RWPE2 (cell line): ENCODE measurements around the gene SHANK3.
"Not testable (repeated sequence)": the region's sequence is repeated elsewhere in the genome, so short reads cannot be mapped to it uniquely, and the experiment has no call there.

ENCODE experiments used
- ATAC-seq: fragments of 200-7000 bp; cut with Tn5 transposase; 3 replicates; pipeline ENCODE4 v1.9.1; 2021; ENCODE audit warnings: low read depth
- DNase-seq: peaks from one replicate; pipeline ENCODE4 v3.0.0-alpha.2; 2020; ENCODE audit warnings: low spot score
- H3K27ac ChIP-seq: fragments of 450-650 bp; 2 replicates; pipeline ENCODE4 v1.5.1; 2017; ENCODE audit warnings: mild to moderate bottlenecking; ENCODE audit not compliant: poor library complexity, severe bottlenecking
- H3K27me3 ChIP-seq: fragments of 250-450 bp; sonication (Bioruptor Pico); 2 replicates; pipeline ENCODE4 v1.5.1; 2021; ENCODE audit warnings: mild to moderate bottlenecking, moderate library complexity; ENCODE audit not compliant: insufficient read depth, poor library complexity, severe bottlenecking
- H3K36me3 ChIP-seq: fragments of 250-450 bp; sonication (Bioruptor Pico); 2 replicates; pipeline ENCODE4 v1.5.1; 2020; ENCODE audit warnings: low read depth, mild to moderate bottlenecking, moderate library complexity
- H3K4me1 ChIP-seq: fragments of 250-450 bp; sonication (Bioruptor Pico); 2 replicates; pipeline ENCODE4 v1.5.1; 2021; ENCODE audit warnings: mild to moderate bottlenecking, moderate library complexity; ENCODE audit not compliant: insufficient read depth, poor library complexity, severe bottlenecking
- H3K4me3 ChIP-seq: fragments of 250-450 bp; sonication (Bioruptor Pico); 2 replicates; pipeline ENCODE4 v1.5.1; 2021; ENCODE audit warnings: mild to moderate bottlenecking, moderate library complexity; ENCODE audit not compliant: severe bottlenecking
- H3K9me3 ChIP-seq: fragments of 250-450 bp; sonication (Bioruptor Pico); 2 replicates; pipeline ENCODE4 v1.5.1; 2021; ENCODE audit warnings: mild to moderate bottlenecking, moderate library complexity; ENCODE audit not compliant: severe bottlenecking
- CTCF ChIP-seq: fragments of 450-650 bp; IDR thresholded peaks from one replicate; pipeline ENCODE4 v1.5.1; 2017; ENCODE audit warnings: mild to moderate bottlenecking, moderate library complexity; ENCODE audit not compliant: poor library complexity, severe bottlenecking

SHANK3 gene

DNA sequence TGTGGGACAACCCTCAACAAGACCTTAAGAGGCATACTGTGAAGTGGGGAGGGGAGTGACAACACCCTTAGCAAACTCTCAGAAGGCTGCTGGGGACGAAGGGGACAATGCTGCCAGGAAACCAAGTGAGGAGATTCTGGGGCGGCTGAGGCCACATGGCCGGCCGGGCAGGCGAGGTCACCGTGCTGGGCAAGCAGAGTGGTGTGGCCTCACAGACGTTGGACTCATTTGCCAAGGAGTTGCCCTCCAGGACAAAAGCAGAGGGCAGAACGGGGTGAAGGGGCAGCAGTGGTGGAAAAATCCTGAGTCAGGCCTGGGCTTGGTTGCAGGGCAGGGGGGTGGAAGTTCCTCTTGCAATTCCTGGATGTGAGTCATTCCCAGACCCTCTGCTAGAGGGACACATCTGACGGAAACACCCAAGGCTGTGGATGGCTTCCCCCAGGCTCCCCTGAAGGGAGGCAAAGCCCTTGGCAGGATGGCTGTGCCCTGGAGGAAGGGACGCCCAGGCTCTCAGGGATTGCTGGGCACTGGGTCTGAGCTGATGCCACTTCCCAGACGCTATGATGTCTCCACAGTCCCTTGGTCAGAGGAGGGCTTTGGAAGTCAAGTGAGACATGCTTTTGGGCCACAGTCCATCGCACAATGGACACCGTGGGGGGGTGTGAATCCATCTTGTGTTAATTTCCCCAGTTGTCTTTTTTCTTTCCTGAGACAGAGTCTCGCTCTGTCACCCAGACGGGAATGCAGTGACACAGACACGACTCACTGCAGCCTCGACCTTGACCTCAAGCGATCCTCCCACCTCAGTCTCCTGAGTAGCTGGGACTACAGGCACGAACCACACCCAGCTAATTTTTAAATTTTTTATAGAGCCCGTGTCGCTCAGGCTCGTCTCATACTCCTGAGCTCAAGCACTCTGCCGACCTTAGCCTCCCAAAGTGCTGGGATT, 16.2 kb upstream of the SHANK3 start:
- ATAC-seq (peak; percentile 78), DNase-seq (no peak)
- H3K4me3 ChIP-seq: no peak overlapping the region
- no peak for TF ChIP-seq CTCF
- no peaks in the 10 kb centered on the region for H3K27me3 ChIP-seq
- peaks cover 8% of the 10 kb centered on the region for H3K4me1 ChIP-seq
- H3K36me3 ChIP-seq: no peaks in the 10 kb centered on the region
- H3K9me3 ChIP-seq: no peaks in the 10 kb centered on the region
- peak overlapping the region; percentile 30 for H3K27ac ChIP-seq

DNA sequence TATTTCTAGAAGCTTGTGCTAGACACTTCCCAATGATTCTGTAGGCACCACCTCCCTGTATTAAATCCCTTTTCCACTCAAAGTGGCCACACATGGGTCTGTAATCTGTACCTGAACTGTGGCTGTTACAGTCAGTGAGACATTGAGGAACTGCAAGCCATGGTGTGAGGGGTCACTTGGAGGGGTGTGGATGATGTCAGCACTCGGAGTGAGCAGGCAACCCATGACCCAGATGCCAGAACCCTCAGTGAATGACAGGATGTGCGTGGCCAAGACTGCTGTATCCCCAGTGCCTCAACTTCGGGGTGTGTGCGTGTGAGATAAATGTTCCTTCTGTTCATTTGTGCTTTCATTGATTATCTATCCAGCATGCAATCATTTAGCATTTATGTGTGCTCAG, 14.7 kb upstream of the SHANK3 start:
- H3K27ac ChIP-seq: no peak overlapping the region
- DNase-seq (no peak), ATAC-seq (no peak)
- no peak overlapping the region for H3K4me3 ChIP-seq
- H3K36me3 ChIP-seq: no peaks in the 10 kb centered on the region
- TF ChIP-seq CTCF: no peak
- no peaks in the 10 kb centered on the region for H3K27me3 ChIP-seq
- H3K9me3 ChIP-seq: no peaks in the 10 kb centered on the region
- peaks cover 8% of the 10 kb centered on the region for H3K4me1 ChIP-seq

DNA sequence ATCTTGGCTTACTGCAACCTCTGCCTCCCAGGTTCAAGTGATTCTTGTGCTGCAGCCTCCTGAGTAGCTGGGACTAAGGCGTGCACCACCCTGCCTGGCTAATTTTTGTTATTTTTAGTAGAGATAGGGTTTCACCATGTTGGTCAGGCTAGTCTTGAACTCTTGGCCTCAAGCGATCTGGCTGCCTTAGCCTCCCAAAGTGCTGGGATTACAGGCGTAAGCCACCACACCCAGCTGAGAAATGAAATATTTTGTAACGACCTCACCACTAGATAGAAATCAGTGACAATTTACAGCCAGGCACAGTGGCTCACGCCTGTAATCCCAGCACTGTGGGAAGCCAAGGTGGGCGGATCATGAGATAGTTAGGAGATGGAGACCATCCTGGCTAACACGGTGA, 12.9 kb upstream of the SHANK3 start:
- H3K4me3 ChIP-seq, H3K27me3 ChIP-seq, H3K4me1 ChIP-seq, H3K36me3 ChIP-seq, ATAC-seq, H3K27ac ChIP-seq, H3K9me3 ChIP-seq, DNase-seq: not testable (repeated sequence)

- DNase-seq (no peak), ATAC-seq (no peak)
- Histone ChIP-seq H3K27me3 (no peaks in the 10 kb centered on the region), H3K36me3 (no peaks in the 10 kb centered on the region), H3K4me3 (no peak overlapping the region), H3K9me3 (no peaks in the 10 kb centered on the region), H3K27ac (no peak overlapping the region), H3K4me1 (peaks cover 8% of the 10 kb centered on the region)
- TF ChIP-seq CTCF: no peak
These were observed 12.3 kb upstream of the SHANK3 start for GRCh38 chr22:50660306-50660705.

DNA sequence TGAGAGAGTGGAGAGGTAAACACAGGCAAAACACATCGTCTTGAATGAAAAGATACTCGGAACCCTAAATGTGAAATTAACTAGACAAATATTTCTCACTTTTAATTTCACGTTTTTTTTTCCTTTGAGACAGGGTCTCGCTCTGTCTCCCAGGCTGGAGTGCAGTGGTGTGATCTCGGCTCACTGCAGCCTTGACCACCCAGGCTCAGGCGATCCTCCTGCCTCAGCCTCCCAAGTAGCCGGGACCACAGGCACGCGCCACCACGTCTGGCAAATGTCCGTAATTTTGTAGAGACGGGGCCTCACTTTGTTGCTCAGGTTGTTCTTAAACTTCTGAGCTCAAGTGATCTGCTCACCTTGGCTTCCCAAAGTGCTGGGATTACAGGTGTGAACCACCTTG, 7.4 kb upstream of the SHANK3 start:
- no peak for ATAC-seq
- no peaks in the 10 kb centered on the region for H3K9me3 ChIP-seq
- H3K4me1 ChIP-seq: no peaks in the 10 kb centered on the region
- H3K27ac ChIP-seq: no peak overlapping the region
- no peak overlapping the region for H3K4me3 ChIP-seq
- no peaks in the 10 kb centered on the region for H3K36me3 ChIP-seq
- no peak for DNase-seq
- no peak for TF ChIP-seq CTCF
- no peaks in the 10 kb centered on the region for H3K27me3 ChIP-seq
